ENCODE data around the gene RAB4B. TPM values are rescaled to one million over a fixed set of nuclear protein-coding genes. Genes with fewer than 3 reads are reported as not detected.

Gene RAB4B
- total RNA-seq, 1 donor: 13.4 TPM

GRCh38 chr19:40752257-40752781 is 25.7 kb upstream of the RAB4B start:
- no peak for TF ChIP-seq CTCF (IDR thresholded peaks at IDR 0.05; ENCODE audit: insufficient read depth, low read depth, low read length)
- DNase-seq (ENCODE audit: low read depth): no peak
- peak overlapping the region; percentile 91 for H3K4me3 ChIP-seq (ENCODE audit: low read depth, low read length)

GRCh38 chr19:40754611-40755247 is 23.3 kb upstream of the RAB4B start:
- no peak for TF ChIP-seq CTCF (IDR thresholded peaks at IDR 0.05; ENCODE audit: insufficient read depth, low read depth, low read length)
- H3K4me3 ChIP-seq (ENCODE audit: low read depth, low read length): peak overlapping the region; percentile 37
- DNase-seq (ENCODE audit: low read depth): peak; percentile 65

- H3K4me3 ChIP-seq (ENCODE audit: low read depth, low read length): no peak overlapping the region
- no peak for TF ChIP-seq CTCF (IDR thresholded peaks at IDR 0.05; ENCODE audit: insufficient read depth, low read depth, low read length)
- no peak for DNase-seq (ENCODE audit: low read depth)
These were observed 22.8 kb upstream of the RAB4B start for GRCh38 chr19:40755248-40755624.

- no peak overlapping the region for H3K4me3 ChIP-seq (ENCODE audit: low read depth, low read length)
- TF ChIP-seq CTCF (IDR thresholded peaks at IDR 0.05; ENCODE audit: insufficient read depth, low read depth, low read length): no peak
- no peak for DNase-seq (ENCODE audit: low read depth)
These were observed 22.3 kb upstream of the RAB4B start for GRCh38 chr19:40755791-40756190.

- DNase-seq (ENCODE audit: low read depth): no peak
- TF ChIP-seq CTCF (IDR thresholded peaks at IDR 0.05; ENCODE audit: insufficient read depth, low read depth, low read length): no peak
- H3K4me3 ChIP-seq (ENCODE audit: low read depth, low read length): no peak overlapping the region
These were observed 21.4 kb upstream of the RAB4B start for GRCh38 chr19:40756502-40757110.

GRCh38 chr19:40758491-40758890 is 19.6 kb upstream of the RAB4B start:
- no peak for DNase-seq (ENCODE audit: low read depth)
- H3K4me3 ChIP-seq (ENCODE audit: low read depth, low read length): no peak overlapping the region
- TF ChIP-seq CTCF (IDR thresholded peaks at IDR 0.05; ENCODE audit: insufficient read depth, low read depth, low read length): no peak
